ENCODE results near the gene IL17D. TPM values are rescaled to one million over a fixed set of nuclear protein-coding genes. Genes with fewer than 3 reads are reported as not detected.

Gene IL17D
- total and polyA plus RNA-seq, 4 donors = 0.65 to 1.5 (median 0.97) TPM

DNA sequence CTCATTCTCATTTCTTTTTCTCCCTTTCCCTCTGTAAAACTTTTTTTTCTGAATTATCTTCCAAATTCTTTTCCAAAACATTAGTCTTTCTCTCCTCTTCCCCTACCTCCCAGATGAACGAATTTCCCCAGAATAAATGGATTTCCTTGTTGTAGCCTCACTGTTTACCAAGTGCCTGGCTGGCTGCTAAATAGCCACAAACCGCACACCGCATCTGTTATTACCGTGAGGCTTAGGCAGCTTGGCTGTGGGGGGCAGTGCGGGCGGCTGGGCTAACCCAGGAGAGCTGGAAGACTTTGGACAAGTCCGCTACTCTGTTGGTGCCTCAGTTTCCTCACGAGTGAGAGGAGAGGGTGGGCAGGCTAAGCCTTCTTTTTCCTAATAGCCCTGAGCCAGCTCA is 10.7 kb downstream of the IL17D start:
- WGBS, 2 donors = 77 to 93% methylated on average over 8 of the region's 8 CpGs
- Histone ChIP-seq H3K4me1 (ENCODE audit: control insufficient read depth in 5 of 5, insufficient read depth in 5 of 5, low read length in 5 of 5) (peaks cover 0 to 14% (median 0%) of the 10 kb centered on the region in 5 donors), H3K4me3 (no peak overlapping the region), H3K27me3 (ENCODE audit: control insufficient read depth in 3 of 3, insufficient read depth in 3 of 3, low read length in 2 of 3) (no peaks in the 10 kb centered on the region), H3K36me3 (ENCODE audit: control insufficient read depth in 4 of 4, insufficient read depth in 4 of 4, low read length in 4 of 4) (no peaks in the 10 kb centered on the region), H3K9ac (ENCODE audit: insufficient read depth in 1 of 2, low read length in 2 of 2) (no peak overlapping the region), H3K9me3 (ENCODE audit: control insufficient read depth in 4 of 4, insufficient read depth in 3 of 4, low read length in 3 of 4) (peaks cover 0 to 2% (median 0%) of the 10 kb centered on the region in 4 donors), H3K27ac (ENCODE audit: low read depth in 1 of 2, low read length in 1 of 2) (peak overlapping the region in 1 of 2 donors; percentile 12)
- DNase-seq = peak in 1 of 3 donors; percentile 6
- ATAC-seq (ENCODE audit: insufficient read depth, low FRiP score) = no peak
- TF ChIP-seq, protein P1, sequence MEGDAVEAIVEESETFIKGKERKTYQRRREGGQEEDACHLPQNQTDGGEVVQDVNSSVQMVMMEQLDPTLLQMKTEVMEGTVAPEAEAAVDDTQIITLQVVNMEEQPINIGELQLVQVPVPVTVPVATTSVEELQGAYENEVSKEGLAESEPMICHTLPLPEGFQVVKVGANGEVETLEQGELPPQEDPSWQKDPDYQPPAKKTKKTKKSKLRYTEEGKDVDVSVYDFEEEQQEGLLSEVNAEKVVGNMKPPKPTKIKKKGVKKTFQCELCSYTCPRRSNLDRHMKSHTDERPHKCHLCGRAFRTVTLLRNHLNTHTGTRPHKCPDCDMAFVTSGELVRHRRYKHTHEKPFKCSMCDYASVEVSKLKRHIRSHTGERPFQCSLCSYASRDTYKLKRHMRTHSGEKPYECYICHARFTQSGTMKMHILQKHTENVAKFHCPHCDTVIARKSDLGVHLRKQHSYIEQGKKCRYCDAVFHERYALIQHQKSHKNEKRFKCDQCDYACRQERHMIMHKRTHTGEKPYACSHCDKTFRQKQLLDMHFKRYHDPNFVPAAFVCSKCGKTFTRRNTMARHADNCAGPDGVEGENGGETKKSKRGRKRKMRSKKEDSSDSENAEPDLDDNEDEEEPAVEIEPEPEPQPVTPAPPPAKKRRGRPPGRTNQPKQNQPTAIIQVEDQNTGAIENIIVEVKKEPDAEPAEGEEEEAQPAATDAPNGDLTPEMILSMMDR (IDR thresholded peaks at IDR 0.05; ENCODE audit: control extremely low read depth, extremely low read depth) = no peak

GRCh38 chr13:20714563-20715329 is 11.2 kb downstream of the IL17D start:
- no peak overlapping the region for H3K9ac ChIP-seq (ENCODE audit: insufficient read depth in 1 of 2, low read length in 2 of 2)
- no peaks in the 10 kb centered on the region for H3K36me3 ChIP-seq (ENCODE audit: control insufficient read depth in 4 of 4, insufficient read depth in 4 of 4, low read length in 4 of 4)
- TF ChIP-seq, protein P1 (IDR thresholded peaks at IDR 0.05; ENCODE audit: control extremely low read depth, extremely low read depth) = no peak
- peaks cover 0 to 14% (median 0%) of the 10 kb centered on the region in 5 donors for H3K4me1 ChIP-seq (ENCODE audit: control insufficient read depth in 5 of 5, insufficient read depth in 5 of 5, low read length in 5 of 5)
- no peak overlapping the region for H3K4me3 ChIP-seq
- 59 to 68% methylated on average over 9 of the region's 9 CpGs for WGBS, 2 donors
- DNase-seq (peak; percentile 58 to 73 (median 58)), ATAC-seq (ENCODE audit: insufficient read depth, low FRiP score) (no peak)
- H3K9me3 ChIP-seq (ENCODE audit: control insufficient read depth in 4 of 4, insufficient read depth in 3 of 4, low read length in 3 of 4) = peaks cover 0 to 2% (median 0%) of the 10 kb centered on the region in 4 donors
- no peaks in the 10 kb centered on the region for H3K27me3 ChIP-seq (ENCODE audit: control insufficient read depth in 3 of 3, insufficient read depth in 3 of 3, low read length in 2 of 3)
- peak overlapping the region in 1 of 2 donors; percentile 12 for H3K27ac ChIP-seq (ENCODE audit: low read depth in 1 of 2, low read length in 1 of 2)

- DNase-seq (no peak), ATAC-seq (ENCODE audit: insufficient read depth, low FRiP score) (no peak)
- peaks cover 0 to 14% (median 0%) of the 10 kb centered on the region in 5 donors for H3K4me1 ChIP-seq (ENCODE audit: control insufficient read depth in 5 of 5, insufficient read depth in 5 of 5, low read length in 5 of 5)
- H3K4me3 ChIP-seq = no peak overlapping the region
- H3K9ac ChIP-seq (ENCODE audit: insufficient read depth in 1 of 2, low read length in 2 of 2) = no peak overlapping the region
- H3K36me3 ChIP-seq (ENCODE audit: control insufficient read depth in 4 of 4, insufficient read depth in 4 of 4, low read length in 4 of 4) = no peaks in the 10 kb centered on the region
- WGBS, 2 donors = 88 to 90% methylated on average over 6 of the region's 6 CpGs
- H3K9me3 ChIP-seq (ENCODE audit: control insufficient read depth in 4 of 4, insufficient read depth in 3 of 4, low read length in 3 of 4) = peaks cover 0 to 2% (median 0%) of the 10 kb centered on the region in 4 donors
- H3K27ac ChIP-seq (ENCODE audit: low read depth in 1 of 2, low read length in 1 of 2) = no peak overlapping the region
- TF ChIP-seq, protein P1 (IDR thresholded peaks at IDR 0.05; ENCODE audit: control extremely low read depth, extremely low read depth) = no peak
- no peaks in the 10 kb centered on the region for H3K27me3 ChIP-seq (ENCODE audit: control insufficient read depth in 3 of 3, insufficient read depth in 3 of 3, low read length in 2 of 3)
Observed at GRCh38 chr13:20715330-20715712, 11.8 kb downstream of the IL17D start.
